Activated T-helper 17 cell treated with anti-CD3 and anti-CD28 coated beads, Interleukin-2, amount 50 U/mL, for 72 hours (primary cell): ENCODE measurements around the gene PLAC8L1. TPM values are rescaled to one million over a fixed set of nuclear protein-coding genes. Genes with fewer than 3 reads are reported as not detected.
"Not testable (repeated sequence)": the region's sequence is repeated elsewhere in the genome, so short reads cannot be mapped to it uniquely, and the experiment has no call there.

Experiments
- ATAC-seq: fragments of 150-1000 bp; cut with Tn5 transposase; replicated peaks from 2 replicates; pipeline ENCODE4 v1.10.0; 2021; ENCODE audit warnings: mild to moderate bottlenecking, moderate library complexity
- H3K27ac Mint-ChIP-seq: one replicate; pipeline ENCODE4 v1.8.0; 2022; ENCODE audit warnings: mixed read lengths
- H3K27me3 Mint-ChIP-seq: one replicate; pipeline ENCODE4 v1.8.0; 2022; ENCODE audit warnings: mixed read lengths
- H3K36me3 Mint-ChIP-seq: one replicate; pipeline ENCODE4 v1.8.0; 2022; ENCODE audit warnings: low read depth, mild to moderate bottlenecking, mixed read lengths
- H3K4me1 Mint-ChIP-seq: one replicate; pipeline ENCODE4 v1.8.0; 2022; ENCODE audit warnings: mixed read lengths
- H3K4me3 Mint-ChIP-seq: one replicate; pipeline ENCODE4 v1.8.0; 2022; ENCODE audit warnings: mild to moderate bottlenecking, mixed read lengths
- H3K9me3 Mint-ChIP-seq: one replicate; pipeline ENCODE4 v1.8.0; 2022; ENCODE audit warnings: mixed read lengths
- total RNA-seq, 2 donors: library from RNA; stranded (reverse); gene quantifications; one replicate each; pipeline ENCODE4 v1.2.3, GENCODE V29; 2022

PLAC8L1 gene, protein sequence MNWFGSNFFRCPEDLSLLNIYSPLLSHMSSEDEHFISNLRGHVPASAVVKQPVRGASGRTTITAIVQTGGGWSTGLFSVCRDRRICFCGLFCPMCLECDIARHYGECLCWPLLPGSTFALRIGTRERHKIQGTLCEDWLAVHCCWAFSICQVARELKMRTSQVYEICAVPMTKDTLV
- under 1 TPM; 0.45 to 0.69 TPM for total RNA-seq

DNA sequence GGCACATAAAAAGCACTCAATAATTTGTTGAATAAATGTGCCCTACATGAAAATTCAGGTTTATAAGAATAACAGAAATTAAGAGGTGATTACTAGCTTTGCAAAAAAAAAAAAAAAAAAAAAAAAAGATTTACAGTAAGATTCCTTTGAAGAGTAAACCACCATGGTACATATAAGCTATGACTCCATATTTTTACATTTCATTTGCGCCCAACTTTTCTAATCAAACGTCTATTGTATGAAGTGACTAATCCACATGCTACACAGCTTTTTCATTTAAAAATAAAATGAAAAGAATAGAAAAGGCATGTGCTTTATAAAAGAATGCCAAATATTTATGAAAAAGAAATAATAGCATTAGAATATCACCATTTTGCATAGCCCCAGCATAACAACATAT lies at the start of gene PLAC8L1:
PLAC8L1 (minus strand) TSS at position 101 of the 400 bp plus-strand sequence. CDS start 1,266 bp downstream, outside the sequence.
- Mint-ChIP-seq H3K4me1 (peaks cover 5% of the 10 kb centered on the region), H3K27me3 (no peaks in the 10 kb centered on the region), H3K27ac (no peak within 1 kb of the TSS), H3K9me3 (no peaks in the 10 kb centered on the region), H3K36me3 (peaks cover 11% of the 10 kb centered on the region), H3K4me3 (no peak within 1 kb of the TSS)
- no peak for ATAC-seq

DNA sequence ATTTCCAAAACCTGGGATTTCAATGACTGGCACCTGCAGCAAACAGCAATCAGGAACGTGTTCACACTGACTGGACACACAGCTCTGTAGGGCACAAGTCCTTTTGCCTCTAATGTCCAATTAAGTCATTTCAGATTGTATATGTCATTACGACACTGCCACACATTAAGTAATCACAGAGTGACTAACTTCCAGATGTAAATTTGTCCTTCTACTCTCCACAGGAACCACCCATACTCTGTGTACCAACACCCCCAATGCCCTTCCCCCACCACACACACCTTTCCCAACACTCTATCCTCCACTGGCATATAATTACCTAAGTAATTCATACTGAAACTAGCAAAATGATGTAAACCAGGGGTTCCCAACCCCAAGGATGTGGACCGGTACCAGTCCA lies 46.6 kb upstream of the PLAC8L1 start:
- Mint-ChIP-seq H3K27ac (no peak overlapping the region), H3K27me3 (no peaks in the 10 kb centered on the region), H3K36me3 (peaks cover 94% of the 10 kb centered on the region), H3K4me3 (no peak overlapping the region), H3K9me3 (no peaks in the 10 kb centered on the region), H3K4me1 (no peaks in the 10 kb centered on the region)
- ATAC-seq = no peak

DNA sequence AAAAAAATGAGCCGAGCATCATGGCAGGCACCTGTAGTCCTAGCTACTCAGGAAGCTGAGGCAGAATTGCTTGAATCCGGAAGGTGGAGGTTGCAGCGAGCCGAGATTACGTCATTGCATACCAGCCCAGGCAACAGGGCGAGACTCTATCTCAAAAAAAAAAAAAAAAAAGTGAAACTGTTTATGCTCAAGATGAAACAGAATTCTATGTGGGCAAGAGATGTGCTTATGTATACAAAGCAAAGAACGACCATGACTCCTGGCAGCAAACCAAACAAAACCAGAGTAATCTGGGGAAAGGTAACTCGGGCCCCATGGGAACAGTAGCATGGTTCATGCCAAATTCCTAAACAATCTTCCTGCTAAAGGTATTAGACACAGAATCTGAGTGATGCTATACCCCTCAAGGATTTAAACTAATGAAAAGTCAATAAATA lies 32.6 kb upstream of the PLAC8L1 start:
- Mint-ChIP-seq H3K36me3 (peaks cover 100% of the 10 kb centered on the region), H3K9me3 (no peaks in the 10 kb centered on the region), H3K4me3 (no peak overlapping the region), H3K27ac (no peak overlapping the region), H3K27me3 (no peaks in the 10 kb centered on the region), H3K4me1 (no peaks in the 10 kb centered on the region)
- no peak for ATAC-seq

DNA sequence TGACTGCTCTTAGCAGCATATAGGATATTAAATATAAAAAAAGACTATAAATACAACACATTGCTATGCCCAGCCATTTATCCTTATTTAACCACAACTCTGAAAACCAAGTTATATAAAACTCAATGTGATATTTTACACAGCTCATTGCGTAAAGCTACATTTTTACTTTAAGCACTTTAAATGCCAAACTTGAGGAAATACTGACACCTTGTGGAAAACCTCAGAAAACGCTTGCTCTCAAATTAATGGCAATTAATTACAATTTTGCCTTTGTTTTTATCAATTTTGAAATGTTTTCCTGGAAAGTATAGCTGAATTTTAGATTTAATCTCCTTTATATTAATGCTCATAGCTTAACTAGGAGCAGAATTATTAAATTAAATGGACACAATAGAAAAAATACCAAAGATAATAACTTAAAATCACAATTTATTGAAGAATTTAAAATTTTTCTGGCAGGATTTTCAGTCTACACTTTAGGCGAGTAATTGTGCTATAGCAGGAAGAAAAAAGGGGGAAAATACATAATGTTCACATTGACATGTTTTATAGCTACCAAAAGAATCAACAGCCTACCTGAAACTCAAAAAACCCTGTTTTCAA lies 25.2 kb upstream of the PLAC8L1 start:
- ATAC-seq = no peak
- Mint-ChIP-seq H3K9me3 (no peaks in the 10 kb centered on the region), H3K36me3 (peaks cover 100% of the 10 kb centered on the region), H3K27ac (no peak overlapping the region), H3K27me3 (no peaks in the 10 kb centered on the region), H3K4me1 (no peaks in the 10 kb centered on the region), H3K4me3 (no peak overlapping the region)

DNA sequence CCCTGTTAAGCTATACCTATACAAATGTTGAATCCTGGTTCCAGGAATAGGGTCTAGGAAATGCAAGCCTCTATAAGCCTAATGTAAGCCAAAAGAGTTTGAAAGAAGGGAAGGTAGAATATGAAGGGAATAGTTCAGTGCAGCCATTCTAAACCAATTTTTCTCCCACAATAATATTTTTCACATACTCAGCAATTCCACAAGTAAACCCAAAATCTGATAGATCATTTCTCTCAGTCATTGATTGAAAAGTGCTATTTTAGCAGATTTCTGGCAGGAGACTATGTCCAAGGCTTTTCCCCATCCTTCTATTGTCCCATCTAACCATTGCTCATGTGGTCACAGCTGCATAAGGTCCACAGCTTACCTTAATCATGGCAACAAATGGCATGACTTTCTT lies 20.7 kb upstream of the PLAC8L1 start:
- no peak for ATAC-seq
- Mint-ChIP-seq H3K36me3 (peaks cover 100% of the 10 kb centered on the region), H3K4me3 (no peak overlapping the region), H3K4me1 (no peaks in the 10 kb centered on the region), H3K27ac (peak overlapping the region; percentile 38), H3K27me3 (no peaks in the 10 kb centered on the region), H3K9me3 (no peaks in the 10 kb centered on the region)

DNA sequence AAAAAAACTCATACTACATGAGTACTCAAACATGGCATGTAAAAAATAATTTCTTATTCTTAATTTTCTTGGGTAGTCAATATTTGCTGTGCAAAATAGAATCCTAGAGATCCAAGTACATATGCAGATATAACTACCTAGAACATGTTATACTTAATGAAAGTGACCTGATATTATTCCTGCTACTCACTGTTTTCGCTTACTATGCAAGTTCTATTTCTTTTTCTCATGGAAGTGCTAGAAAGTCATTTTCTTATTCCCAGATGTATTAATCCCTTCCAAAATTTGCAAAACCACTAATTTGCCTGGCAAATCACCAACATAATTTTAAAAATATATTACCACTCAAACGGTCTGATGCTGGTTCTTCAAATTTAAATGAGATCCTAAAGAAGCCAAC lies 19.2 kb upstream of the PLAC8L1 start:
- Mint-ChIP-seq H3K4me1 (no peaks in the 10 kb centered on the region), H3K9me3 (no peaks in the 10 kb centered on the region), H3K36me3 (peaks cover 100% of the 10 kb centered on the region), H3K4me3 (no peak overlapping the region), H3K27me3 (no peaks in the 10 kb centered on the region), H3K27ac (no peak overlapping the region)
- ATAC-seq = no peak

DNA sequence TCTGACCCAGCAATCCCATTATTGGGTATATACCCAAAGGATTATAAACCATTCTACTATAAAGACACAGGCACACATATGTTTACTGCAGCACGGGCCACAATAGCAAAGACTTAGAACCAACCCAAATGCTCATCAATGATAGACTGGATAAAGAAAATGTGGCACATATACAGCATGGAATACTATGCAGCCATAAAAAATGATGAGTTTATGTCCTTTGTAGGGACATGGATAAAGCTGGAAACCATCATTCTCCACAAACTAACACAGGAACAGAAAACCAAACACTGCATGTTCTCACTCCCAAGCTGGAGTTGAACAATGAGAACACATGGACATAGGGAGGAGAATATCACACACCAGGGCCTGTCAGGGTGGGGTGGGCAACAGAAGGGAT lies 16.1 kb upstream of the PLAC8L1 start:
- not testable (repeated sequence) for H3K4me3 Mint-ChIP-seq, ATAC-seq, H3K9me3 Mint-ChIP-seq, H3K27me3 Mint-ChIP-seq, H3K4me1 Mint-ChIP-seq
- H3K36me3 Mint-ChIP-seq = peaks cover 100% of the 10 kb centered on the region
- H3K27ac Mint-ChIP-seq = peak overlapping the region; percentile 42

DNA sequence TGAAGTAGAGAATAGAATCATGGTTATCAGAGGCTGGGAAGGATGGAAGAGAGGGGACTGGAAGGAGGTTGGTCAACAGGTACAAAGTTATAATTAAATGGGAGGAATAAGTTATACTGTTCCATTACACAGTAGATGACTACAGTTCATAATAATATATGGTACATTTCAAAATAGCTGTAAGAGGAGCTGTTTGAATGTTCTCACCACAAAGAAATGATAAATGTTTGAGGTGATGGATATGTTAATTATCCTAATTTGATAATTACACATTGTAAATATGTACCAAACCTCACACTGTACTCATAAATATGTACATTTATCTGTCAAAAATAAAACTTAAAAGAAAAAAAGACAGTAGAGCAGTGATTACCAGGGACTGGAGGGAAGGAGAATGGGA lies 12.9 kb upstream of the PLAC8L1 start:
- H3K27me3 Mint-ChIP-seq = no peaks in the 10 kb centered on the region
- no peaks in the 10 kb centered on the region for H3K4me1 Mint-ChIP-seq
- no peak for ATAC-seq
- H3K4me3 Mint-ChIP-seq = no peak overlapping the region
- peak overlapping the region; percentile 26 for H3K27ac Mint-ChIP-seq
- no peaks in the 10 kb centered on the region for H3K9me3 Mint-ChIP-seq
- peaks cover 100% of the 10 kb centered on the region for H3K36me3 Mint-ChIP-seq

DNA sequence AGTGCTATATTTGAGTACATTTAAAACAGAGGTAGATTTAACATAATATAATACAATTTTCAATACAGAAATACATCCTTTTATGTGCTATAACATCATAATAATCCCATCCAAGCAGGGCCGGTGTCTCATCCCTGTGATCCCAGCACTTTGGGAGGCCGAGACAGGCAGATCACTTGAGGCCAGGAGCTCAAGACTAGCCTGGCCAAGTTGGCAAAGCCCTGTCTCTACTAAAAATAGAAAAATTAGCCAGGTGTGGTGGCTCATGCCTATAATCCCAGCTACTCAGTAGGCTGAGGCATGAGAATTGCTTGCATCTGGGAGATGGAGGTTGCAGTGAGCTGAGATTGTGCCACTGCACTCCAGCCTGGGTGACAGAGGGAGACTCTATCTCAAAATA lies 11.8 kb upstream of the PLAC8L1 start:
- not testable (repeated sequence) for H3K4me1 Mint-ChIP-seq, H3K27ac Mint-ChIP-seq, H3K4me3 Mint-ChIP-seq, ATAC-seq, H3K9me3 Mint-ChIP-seq, H3K27me3 Mint-ChIP-seq
- H3K36me3 Mint-ChIP-seq = peaks cover 100% of the 10 kb centered on the region

DNA sequence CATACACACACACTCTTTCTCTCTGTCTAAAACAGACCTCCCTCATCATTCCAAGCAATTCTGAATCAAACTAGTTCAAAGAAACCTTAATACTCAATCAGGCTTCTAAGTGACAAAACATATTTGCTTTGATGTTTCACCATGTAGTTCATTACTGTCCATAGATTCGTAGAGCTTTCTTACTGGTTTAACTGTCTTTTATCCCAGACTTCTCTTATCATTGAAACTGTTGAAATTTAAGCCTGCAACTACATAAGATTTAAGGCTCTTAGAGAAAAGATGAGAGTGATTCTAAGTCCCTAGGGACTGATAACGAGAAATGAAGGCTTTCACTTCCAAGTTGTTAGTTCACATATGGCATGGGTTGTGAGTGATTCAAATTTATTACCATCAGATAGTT lies 11.0 kb upstream of the PLAC8L1 start:
- Mint-ChIP-seq H3K36me3 (peaks cover 100% of the 10 kb centered on the region), H3K4me1 (no peaks in the 10 kb centered on the region), H3K27me3 (no peaks in the 10 kb centered on the region), H3K4me3 (no peak overlapping the region), H3K9me3 (no peaks in the 10 kb centered on the region), H3K27ac (no peak overlapping the region)
- no peak for ATAC-seq

DNA sequence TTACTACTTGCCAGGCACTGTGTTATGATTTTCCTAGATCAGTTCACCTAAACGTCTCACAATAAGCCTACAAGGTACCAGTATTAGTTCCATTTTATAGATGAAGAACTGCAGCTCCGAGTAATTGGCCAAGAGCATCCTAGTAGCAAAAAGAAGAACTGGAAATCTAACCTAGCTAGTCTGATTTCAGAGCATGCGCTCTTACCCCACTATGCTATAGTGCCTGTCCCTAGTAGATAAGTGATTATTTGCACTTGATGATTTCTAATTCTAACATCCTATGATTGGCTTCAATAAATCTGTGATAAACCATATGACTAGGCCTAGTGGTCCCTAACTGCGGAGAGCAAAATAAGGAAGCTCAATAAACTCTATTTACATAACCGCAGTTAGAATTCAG lies 7.1 kb upstream of the PLAC8L1 start:
- no peak for ATAC-seq
- H3K9me3 Mint-ChIP-seq = no peaks in the 10 kb centered on the region

DNA sequence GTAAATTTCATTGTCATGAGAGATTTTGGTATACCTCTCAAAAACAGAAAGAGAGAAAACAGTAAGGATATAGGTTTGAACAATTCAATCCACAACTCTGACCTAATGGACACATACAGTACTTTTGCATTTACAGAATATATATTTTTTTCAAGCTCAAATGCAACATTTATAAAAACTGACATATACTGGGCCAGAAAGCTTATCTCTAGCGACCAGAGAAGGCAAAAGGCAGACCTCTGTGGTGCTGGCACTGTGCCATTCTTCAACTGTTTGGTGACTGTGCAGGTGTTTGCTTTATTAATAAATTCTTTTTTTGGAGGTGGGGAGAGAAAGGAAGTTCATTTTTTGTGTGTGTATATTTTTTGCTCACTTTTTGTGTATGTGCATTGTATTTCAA lies 6.0 kb upstream of the PLAC8L1 start:
- Mint-ChIP-seq H3K4me3 (no peak overlapping the region), H3K4me1 (peaks cover 5% of the 10 kb centered on the region), H3K27ac (no peak overlapping the region), H3K36me3 (peaks cover 52% of the 10 kb centered on the region), H3K27me3 (no peaks in the 10 kb centered on the region), H3K9me3 (no peaks in the 10 kb centered on the region)
- no peak for ATAC-seq

More for the DNA sequence above, 7.1 kb upstream of the PLAC8L1 start:
- H3K27me3 Mint-ChIP-seq = no peaks in the 10 kb centered on the region
- no peaks in the 10 kb centered on the region for H3K4me1 Mint-ChIP-seq
- peaks cover 63% of the 10 kb centered on the region for H3K36me3 Mint-ChIP-seq
- no peak overlapping the region for H3K27ac Mint-ChIP-seq
- H3K4me3 Mint-ChIP-seq = no peak overlapping the region

DNA sequence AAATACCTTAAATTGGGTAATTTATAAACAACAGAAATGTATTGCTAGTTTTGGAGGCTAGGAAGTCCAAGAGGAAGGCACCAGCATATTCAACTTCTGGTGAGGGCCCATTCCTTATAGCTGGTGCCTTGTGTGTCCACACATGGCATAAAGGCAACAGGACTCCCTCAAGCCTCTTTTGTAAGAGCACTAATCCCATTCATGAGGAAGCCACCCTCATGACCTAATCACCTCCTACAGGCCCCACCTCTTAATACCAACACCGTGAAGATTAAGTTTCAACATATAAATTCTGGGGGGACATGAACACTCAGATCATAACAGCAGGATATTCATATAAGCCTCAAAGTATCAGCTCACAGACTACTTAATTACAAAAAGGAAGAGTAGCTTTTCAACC lies 4.0 kb upstream of the PLAC8L1 start:
- Mint-ChIP-seq H3K36me3 (peaks cover 39% of the 10 kb centered on the region), H3K27me3 (no peaks in the 10 kb centered on the region), H3K9me3 (no peaks in the 10 kb centered on the region), H3K4me3 (no peak overlapping the region), H3K27ac (no peak overlapping the region), H3K4me1 (peaks cover 5% of the 10 kb centered on the region)
- no peak for ATAC-seq

DNA sequence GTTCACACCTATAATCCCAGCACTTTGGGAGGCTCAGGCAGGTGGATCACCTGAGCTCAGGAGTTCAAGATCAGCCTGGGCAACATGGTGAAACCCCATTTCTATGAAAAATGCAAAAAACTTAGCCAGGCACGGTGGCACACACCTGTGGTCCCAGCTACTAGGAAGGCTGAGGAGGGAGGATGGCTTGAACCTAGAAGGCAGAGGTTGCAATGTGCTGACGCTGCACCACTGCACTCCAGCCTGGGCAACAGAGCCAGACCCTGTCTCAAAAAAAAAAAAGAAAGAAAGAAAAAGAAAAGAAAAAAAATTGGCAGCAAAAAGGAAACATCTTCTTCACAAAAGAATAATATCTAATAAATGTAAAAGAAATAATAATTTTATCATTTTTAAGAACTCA lies 3.5 kb upstream of the PLAC8L1 start:
- not testable (repeated sequence) for H3K9me3 Mint-ChIP-seq, H3K27ac Mint-ChIP-seq, H3K4me1 Mint-ChIP-seq, H3K4me3 Mint-ChIP-seq, H3K27me3 Mint-ChIP-seq, ATAC-seq
- peaks cover 38% of the 10 kb centered on the region for H3K36me3 Mint-ChIP-seq

DNA sequence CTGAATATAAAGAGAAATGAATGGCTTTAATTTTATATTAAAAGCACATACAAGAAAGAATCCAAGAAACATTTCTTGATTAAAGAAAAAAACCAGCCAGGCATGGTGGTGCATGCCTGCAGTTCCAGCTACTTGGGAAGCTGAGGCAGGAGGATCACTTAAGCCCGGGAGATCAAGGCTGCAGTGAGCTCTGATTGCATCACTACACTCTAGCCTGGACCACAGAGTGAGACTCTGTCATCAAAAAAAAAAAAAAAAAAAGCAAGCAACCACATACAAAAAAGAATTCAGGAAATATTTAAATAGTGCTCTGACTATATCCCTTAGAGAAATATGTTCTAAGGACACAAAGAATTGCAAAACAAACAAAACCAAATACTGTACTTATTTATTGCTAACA lies 2.5 kb upstream of the PLAC8L1 start:
- H3K36me3 Mint-ChIP-seq = peaks cover 28% of the 10 kb centered on the region
- H3K27me3 Mint-ChIP-seq = no peaks in the 10 kb centered on the region
- H3K4me3 Mint-ChIP-seq = no peak overlapping the region
- no peak overlapping the region for H3K27ac Mint-ChIP-seq
- no peaks in the 10 kb centered on the region for H3K9me3 Mint-ChIP-seq
- H3K4me1 Mint-ChIP-seq = peaks cover 5% of the 10 kb centered on the region
- no peak for ATAC-seq
